Lung microvascular endothelial cell (primary cell): Measurements from ENCODE around the gene OR10S1. TPM values are rescaled to one million over a fixed set of nuclear protein-coding genes. Genes with fewer than 3 reads are reported as not detected.
"Not testable (repeated sequence)": the region's sequence is repeated elsewhere in the genome, so short reads cannot be mapped to it uniquely, and the experiment has no call there.

ENCODE experiments used
- DNase-seq, 2 donors: peaks; one replicate each; pipeline versions ENCODE4 v3.0.0 to v3.0.0-alpha.2; 2010; ENCODE audit warnings: low read depth in 2 of 2
- total RNA-seq: library from RNA; depleted of rRNA; stranded (reverse); fragments of >200 nt; gene quantifications from 2 replicates; pipeline ENCODE4 v1.2.1, GENCODE V29; 2014

The OR10S1 gene, protein sequence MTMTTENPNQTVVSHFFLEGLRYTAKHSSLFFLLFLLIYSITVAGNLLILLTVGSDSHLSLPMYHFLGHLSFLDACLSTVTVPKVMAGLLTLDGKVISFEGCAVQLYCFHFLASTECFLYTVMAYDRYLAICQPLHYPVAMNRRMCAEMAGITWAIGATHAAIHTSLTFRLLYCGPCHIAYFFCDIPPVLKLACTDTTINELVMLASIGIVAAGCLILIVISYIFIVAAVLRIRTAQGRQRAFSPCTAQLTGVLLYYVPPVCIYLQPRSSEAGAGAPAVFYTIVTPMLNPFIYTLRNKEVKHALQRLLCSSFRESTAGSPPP
- not detected in 2 replicates for total RNA-seq

DNA sequence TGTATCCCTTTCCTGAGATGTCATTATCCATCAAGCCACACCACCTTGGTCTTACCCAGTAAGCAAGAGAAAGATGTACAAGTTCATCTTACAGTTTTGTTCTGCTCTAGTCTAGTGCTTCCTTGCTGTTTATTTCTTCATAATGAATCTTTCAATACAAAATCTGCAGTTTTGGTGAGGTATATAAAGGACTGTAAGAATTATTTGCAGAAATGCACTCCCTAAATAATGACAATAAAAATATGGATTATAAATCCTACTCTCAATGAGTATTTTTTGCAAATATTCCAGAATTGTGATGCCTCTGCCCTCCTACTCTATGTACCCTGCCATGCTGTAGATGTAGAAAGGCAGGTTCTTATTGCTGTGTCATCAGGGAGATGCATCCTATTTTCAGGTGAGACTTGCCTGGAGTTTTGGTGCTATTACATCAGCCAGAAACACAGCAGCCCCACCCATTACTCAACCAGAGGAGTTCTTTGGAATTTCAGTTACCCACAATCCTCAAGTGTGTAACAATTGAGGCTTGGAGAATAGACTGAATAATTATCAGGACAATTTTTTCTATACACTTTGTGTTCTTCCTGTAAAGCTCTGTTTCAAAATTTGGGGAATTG lies at the start of gene OR10S1:
Gene OR10S1 (minus strand): TSS at position 51 of the 617 bp plus-strand sequence. CDS start 117 bp downstream, outside the sequence.
- no peak for DNase-seq

DNA sequence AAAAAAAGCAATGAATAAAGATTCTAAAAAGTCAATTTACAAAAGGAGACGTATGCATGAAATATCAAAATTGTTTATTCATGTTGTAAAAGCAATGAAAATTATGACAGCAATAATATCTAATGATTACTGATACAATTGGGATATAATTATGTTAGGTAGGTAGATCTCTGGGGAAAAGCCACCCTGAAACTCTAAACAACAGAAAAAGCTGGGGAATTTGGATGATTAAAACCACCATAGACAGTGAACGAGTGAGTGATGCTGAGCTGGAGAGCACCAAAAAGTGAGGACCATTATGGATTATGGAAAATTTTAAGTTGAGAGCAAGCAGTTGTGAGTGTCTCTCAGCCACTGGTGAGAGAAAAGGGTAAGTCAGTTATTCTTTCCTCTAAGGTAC lies 48.9 kb upstream of the OR10S1 start, which contains the start of gene OR10G8:
Gene OR10G8 (plus strand): TSS at position 301 of the 400 bp plus-strand sequence. CDS start 2,825 bp downstream, outside the sequence.
- DNase-seq = no peak

DNA sequence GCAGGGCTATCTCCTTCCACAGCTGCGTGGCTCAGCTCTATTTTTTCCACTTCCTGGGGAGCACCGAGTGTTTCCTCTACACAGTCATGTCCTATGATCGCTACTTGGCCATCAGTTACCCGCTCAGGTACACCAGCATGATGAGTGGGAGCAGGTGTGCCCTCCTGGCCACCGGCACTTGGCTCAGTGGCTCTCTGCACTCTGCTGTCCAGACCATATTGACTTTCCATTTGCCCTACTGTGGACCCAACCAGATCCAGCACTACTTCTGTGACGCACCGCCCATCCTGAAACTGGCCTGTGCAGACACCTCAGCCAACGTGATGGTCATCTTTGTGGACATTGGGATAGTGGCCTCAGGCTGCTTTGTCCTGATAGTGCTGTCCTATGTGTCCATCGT lies 38.3 kb upstream of the OR10S1 start:
- DNase-seq = not testable (repeated sequence)

DNA sequence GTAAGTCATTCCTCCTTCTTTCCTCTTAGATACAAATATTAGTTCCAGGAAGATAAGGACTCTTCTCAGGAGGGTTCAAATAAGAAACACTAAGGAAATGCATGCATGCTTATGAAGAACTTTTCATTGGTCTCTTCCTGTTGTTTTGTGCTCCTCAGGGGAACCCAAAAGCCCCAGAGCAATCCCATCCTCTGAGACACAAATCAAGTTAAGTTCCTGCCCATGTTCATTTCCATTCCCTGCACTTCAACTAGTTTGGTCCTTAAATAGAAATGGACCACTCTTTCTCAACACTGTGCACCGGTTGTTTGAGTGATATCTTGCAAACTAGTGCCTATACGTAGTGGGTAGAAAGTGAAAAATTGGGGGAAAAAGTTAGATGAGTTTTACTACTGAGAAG lies 35.1 kb upstream of the OR10S1 start, which contains the start of gene OR10G4:
Gene OR10G4 (plus strand): TSS at position 301 of the 400 bp plus-strand sequence. CDS start 2,578 bp downstream, outside the sequence.
- no peak for DNase-seq

DNA sequence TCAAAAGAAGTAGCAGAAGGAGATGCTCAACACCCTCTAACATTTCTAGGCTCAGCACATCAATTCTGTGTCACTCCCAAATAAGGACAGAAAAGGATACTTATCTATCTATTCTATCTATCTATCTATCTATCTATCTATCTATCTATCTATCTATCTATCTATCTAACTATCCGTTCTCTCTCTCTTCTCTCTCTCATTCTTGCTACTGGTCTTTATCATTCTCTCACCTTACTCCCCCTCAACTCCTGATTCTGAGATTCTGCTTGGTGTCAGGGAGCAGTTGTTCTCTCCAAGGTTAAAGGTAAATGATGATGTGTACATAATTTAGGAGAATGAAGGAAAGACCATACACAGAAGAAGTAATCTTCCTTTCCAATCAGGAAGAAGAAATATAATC lies 17.5 kb upstream of the OR10S1 start, which contains the start of gene OR10G6:
Gene OR10G6 (minus strand): TSS at position 43 of the 400 bp plus-strand sequence. CDS start 0 bp downstream, at position 43.
- no peak for DNase-seq

DNA sequence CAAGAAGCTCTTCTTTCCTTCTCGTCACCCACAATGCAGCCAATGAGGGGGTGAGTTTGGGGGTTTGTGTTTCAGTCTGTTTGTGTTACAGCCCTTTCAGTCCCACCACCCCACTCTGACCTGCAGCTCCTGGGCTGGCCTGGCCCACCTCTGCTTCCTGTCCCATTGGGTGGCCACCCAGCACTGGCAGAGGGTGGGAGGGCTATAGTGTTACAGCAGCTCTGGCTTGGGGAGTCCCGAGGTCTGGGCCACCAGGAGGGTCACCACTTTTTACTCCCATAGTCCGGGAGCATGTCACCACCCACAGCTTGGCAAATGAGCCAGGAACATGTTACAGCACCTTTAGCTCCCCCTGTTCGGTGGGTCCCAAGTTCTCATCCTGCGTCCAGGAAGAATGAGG lies 1.7 kb upstream of the OR10S1 start:
- DNase-seq = no peak

DNA sequence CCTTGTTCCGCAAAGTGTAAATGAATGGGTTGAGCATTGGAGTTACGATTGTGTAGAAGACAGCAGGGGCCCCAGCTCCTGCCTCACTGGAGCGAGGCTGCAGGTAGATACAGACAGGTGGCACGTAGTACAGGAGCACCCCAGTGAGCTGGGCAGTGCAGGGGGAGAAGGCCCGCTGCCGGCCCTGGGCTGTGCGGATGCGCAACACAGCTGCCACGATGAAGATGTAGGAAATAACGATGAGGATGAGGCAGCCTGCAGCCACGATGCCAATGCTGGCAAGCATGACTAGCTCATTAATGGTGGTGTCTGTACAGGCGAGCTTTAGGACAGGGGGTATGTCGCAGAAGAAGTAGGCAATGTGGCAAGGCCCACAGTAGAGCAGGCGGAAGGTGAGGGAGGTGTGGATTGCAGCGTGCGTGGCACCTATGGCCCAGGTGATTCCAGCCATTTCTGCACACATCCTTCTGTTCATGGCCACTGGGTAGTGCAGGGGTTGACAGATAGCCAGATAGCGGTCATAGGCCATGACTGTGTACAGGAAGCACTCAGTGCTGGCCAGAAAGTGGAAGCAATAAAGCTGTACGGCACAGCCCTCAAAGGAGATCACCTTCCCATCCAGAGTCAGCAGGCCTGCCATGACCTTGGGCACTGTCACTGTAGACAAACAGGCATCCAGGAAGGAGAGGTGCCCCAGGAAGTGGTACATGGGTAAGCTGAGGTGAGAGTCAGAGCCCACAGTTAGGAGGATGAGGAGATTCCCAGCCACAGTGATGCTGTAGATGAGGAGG lies 616 bp downstream of the OR10S1 start:
- DNase-seq = peak in 1 of 2 donors; percentile 19

DNA sequence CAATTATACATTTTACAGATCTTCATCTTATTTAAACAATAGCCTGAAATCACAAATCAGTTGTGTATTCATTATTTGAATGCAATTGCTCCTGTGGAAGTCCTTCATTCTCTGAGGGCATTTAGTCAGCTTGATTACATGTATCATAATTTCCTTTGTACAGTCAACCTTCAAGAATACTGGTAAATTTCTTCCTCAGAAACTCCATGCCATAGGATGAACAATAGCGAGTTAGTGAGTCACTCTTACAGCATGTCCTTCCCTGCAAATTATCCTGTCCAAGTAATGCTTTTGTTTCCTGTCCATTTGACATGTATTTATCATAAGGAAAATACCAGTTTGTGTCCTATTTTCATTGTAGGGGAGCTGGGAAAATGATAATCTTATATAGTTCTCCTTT lies 3.8 kb downstream of the OR10S1 start:
- peak; percentile 40 to 98 for DNase-seq

DNA sequence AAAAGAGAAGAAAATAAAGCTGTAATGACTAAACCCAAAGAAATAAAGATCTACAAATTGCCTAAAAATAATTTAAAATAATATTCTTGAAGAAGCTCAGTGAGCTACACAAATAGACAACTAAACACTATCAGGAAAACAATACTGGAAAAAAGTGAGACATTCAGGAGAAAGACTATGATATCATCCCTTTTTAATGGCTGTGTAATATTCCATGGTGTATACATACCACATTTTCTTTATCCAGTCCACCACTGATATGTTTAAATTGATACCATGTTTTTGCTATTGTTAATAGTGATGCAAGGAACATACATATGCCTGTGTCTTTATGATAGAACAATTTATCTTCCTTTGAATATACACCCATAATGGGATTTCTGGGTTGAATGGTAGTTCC lies 20.8 kb downstream of the OR10S1 start:
- DNase-seq = no peak

DNA sequence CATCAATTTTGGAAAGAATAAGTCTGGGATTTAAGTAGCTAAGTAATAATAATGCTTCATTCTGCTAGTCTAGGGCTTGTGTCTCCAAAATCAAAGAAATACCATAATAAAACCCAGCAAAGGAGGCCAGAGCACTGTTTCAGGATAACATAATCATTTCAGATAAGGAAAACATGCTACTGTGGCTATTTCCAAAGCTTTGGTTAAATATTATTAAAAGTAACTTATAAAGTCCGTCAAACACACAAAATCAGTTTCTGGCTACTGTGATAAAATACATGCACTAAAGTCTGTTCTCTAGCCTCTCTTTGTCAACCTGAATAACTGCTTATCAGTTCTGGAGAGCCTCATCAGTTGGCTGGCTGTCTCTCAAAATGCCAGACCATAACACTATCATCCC lies 32.4 kb downstream of the OR10S1 start:
- no peak for DNase-seq

DNA sequence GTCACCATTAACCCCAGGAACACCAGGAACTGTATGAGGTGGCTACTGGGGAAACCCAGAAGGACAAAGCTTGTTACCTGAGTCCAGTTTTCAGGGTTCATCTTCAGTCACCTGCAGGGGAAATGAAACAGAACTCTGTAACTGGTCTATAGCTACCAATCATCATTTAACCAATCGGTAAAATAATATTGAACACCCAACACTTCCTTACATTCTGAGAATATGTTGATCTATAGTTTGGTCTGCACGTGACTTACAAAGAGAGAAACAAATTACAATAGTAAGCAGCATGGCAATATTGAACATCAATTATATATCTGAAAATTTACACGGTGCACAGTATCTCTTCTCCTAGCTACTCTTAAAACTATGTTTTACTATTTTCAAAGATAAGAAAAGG lies 33.8 kb downstream of the OR10S1 start, which contains the start of gene OR6T1:
Gene OR6T1 (minus strand): TSS at position 101 of the 400 bp plus-strand sequence. CDS start 0 bp downstream, at position 101.
- DNase-seq = no peak

DNA sequence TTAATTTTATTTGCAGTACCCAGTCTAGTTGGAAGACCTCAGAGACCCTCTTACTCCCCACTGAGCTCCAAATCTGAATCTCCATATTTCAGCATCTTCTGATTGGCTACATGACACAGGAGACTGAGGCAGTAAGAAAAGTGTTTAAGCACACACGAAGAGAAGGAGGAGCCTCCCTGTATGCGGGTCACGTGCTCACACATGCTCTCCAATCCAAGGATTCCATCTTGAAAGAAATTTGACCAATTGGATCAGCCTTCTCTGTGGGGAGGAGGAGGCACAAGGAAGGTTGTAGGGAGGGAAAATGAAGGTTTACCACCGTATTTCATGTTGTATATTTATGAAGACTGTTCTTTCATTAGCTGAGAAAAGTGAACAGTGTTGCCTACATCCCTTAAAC lies 35.2 kb downstream of the OR10S1 start:
- no peak for DNase-seq

DNA sequence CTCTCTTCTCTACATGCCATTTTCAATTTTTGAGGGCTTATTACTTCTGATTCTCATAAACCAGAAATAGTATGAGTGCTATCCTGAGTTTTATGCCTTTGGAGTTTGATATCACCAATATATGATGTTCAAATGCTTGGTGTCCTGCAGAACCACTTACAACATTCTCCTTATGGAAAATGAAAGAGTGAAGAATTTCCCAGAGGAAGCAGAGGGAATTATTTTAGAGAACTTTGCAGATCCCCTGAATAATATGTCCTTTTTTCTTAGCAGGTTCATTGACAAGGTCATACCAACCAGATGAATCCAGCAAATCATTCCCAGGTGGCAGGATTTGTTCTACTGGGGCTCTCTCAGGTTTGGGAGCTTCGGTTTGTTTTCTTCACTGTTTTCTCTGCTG lies 38.3 kb downstream of the OR10S1 start, which contains the start of gene OR4D5:
Gene OR4D5 (plus strand): TSS at position 301 of the 400 bp plus-strand sequence. CDS start 0 bp downstream, at position 301.
- no peak for DNase-seq

Other genes with a start within 250 kb of the OR10S1 start
- 2.8 and 5.6 TPM in 2 replicates for gene ZNF202, start 236.1 kb downstream of the OR10S1 start, total RNA-seq
- gene OR6X1, start 223.3 kb downstream of the OR10S1 start, total RNA-seq = not detected in 2 replicates
- gene OR6M1, start 171.4 kb downstream of the OR10S1 start, total RNA-seq = not detected in 2 replicates
- not detected in 2 replicates for gene TMEM225, start 92.1 kb downstream of the OR10S1 start, total RNA-seq
- gene OR8D4, start 75.6 kb downstream of the OR10S1 start, total RNA-seq = not detected in 2 replicates
- gene OR4D5, start 38.2 kb downstream of the OR10S1 start, total RNA-seq = not detected in 2 replicates
- not detected in 2 replicates for gene OR6T1, start 33.9 kb downstream of the OR10S1 start, total RNA-seq
- not detected in 2 replicates for gene OR10G6, start 17.4 kb upstream of the OR10S1 start, total RNA-seq
- gene OR10G4, start 35.2 kb upstream of the OR10S1 start, total RNA-seq = not detected in 2 replicates
- not detected in 2 replicates for gene OR10G9, start 45.2 kb upstream of the OR10S1 start, total RNA-seq
- gene OR10G8, start 49.0 kb upstream of the OR10S1 start, total RNA-seq = not detected in 2 replicates
- not detected in 2 replicates for gene OR10G7, start 63.5 kb upstream of the OR10S1 start, total RNA-seq
- gene VWA5A, start 137.7 kb upstream of the OR10S1 start, total RNA-seq = 3.2 and 4.1 TPM in 2 replicates
- gene OR10D3, start 205.6 kb upstream of the OR10S1 start, total RNA-seq = not detected in 2 replicates